Muscle layer of duodenum (tissue), 2 donors: ENCODE data around the gene GSTM4.

Experiments
- H3K27ac ChIP-seq: one replicate; pipeline ENCODE4 v1.7.0; 2013; ENCODE audit warnings: mild to moderate bottlenecking, low read length
- H3K27me3 ChIP-seq: one replicate; pipeline ENCODE4 v1.7.0; 2013; ENCODE audit warnings: low read depth, mild to moderate bottlenecking, control low read depth, low read length
- H3K36me3 ChIP-seq, 2 donors: one replicate each; pipeline ENCODE4 v1.7.0; 2013; ENCODE audit warnings: low read length in 2 of 2, control low read depth in 1 of 2, mild to moderate bottlenecking in 1 of 2; ENCODE audit not compliant: insufficient read depth in 2 of 2, control insufficient read depth in 1 of 2
- H3K4me1 ChIP-seq, 2 donors: one replicate each; pipeline ENCODE4 v1.7.0; 2013; ENCODE audit warnings: low read length in 2 of 2, mild to moderate bottlenecking in 2 of 2, control low read depth in 1 of 2, moderate library complexity in 1 of 2; ENCODE audit not compliant: insufficient read depth in 2 of 2, control insufficient read depth in 1 of 2
- H3K4me3 ChIP-seq, 2 donors: one replicate each; pipeline ENCODE4 v1.7.0; 2013; ENCODE audit warnings: low read length in 2 of 2, low read depth in 1 of 2, mild to moderate bottlenecking in 1 of 2
- H3K9me3 ChIP-seq, 2 donors: one replicate each; pipeline ENCODE4 v1.7.0; 2013; ENCODE audit warnings: low read length in 2 of 2, control low read depth in 1 of 2, mild to moderate bottlenecking in 1 of 2; ENCODE audit not compliant: control insufficient read depth in 1 of 2
- donor health status: healthy.

The GSTM4 gene

DNA sequence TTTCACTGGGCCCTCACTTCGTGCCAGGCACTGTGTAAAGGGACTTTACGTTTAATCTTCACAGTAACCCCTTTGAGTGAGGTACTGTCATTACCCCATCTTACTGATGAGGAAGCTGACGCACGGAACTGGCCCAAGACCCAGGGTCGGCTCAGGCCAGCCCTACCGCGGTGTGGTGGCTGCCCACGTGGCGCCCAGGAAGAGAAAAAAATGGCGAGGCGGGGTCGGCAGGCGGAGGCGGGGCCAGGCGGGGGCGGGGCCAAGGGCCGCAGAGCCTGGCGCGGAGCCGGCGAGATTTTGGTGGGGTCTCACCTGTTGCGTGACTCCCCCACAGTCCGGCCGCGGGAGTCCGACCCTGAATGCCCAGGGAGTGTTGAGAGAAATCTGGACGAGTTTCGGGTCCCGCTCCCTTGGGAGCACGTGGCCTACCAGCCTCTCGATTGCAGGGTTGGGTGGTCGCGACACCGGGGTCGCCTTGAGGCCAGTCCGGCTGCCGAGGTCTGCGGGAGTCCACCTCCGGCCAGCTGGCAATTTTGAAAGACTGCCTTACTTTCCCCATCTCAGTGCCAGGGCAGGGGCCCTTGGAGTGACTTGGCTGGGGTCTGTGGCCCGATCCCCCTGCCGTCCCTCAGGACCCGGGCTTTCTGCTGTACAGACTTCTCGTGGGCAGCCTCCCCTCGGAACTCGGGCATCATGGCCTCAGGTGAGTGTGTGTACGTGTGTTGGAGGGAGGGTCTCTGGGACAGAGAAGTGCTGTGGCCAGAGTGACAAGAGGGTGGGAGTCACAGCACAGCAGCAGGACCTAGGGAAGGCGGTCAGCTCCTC, 36.1 kb upstream of the GSTM4 start, which contains the start of the genes AMPD2 and GNAT2:
TSS of gene AMPD2 (plus strand) at position 262 of the 825 bp plus-strand sequence. CDS start 1,339 bp downstream, outside the sequence.
TSS of gene GNAT2 (minus strand) at position 41 of the 825 bp plus-strand sequence. CDS start 6,746 bp downstream, outside the sequence.
- Histone ChIP-seq H3K36me3 (peaks cover 0 to 7% of the 10 kb centered on the region in 2 donors), H3K27ac (peak within 1 kb of the TSS; percentile 93), H3K4me3 (peak within 1 kb of the TSS; percentile 82 to 92), H3K9me3 (no peaks in the 10 kb centered on the region), H3K4me1 (peaks cover 14 to 49% of the 10 kb centered on the region in 2 donors), H3K27me3 (no peaks in the 10 kb centered on the region)

DNA sequence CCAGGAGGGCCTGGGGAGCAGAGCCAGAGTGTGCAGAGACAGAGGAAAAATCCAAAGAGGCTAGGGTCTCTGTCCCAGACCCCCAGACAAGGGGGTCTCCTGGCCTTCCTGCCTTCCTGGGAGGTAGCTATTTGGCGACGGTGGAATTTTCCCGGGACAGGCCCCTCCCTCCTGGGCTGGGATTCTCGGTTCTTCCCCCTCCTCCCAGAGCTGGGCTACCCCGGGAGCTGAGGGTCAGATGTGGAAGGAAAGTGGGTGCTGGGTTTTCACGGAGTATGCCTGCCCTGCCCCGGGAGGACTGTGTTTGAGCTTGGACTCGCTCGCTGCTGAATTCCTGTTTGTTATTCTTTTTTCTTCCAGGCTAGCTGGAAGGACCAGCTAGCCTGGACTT, 35.5 kb upstream of the GSTM4 start:
- H3K36me3 ChIP-seq, result peaks cover 0 to 7% of the 10 kb centered on the region in 2 donors
- H3K27me3 ChIP-seq, result no peaks in the 10 kb centered on the region
- H3K27ac ChIP-seq, result peak overlapping the region; percentile 93
- no peaks in the 10 kb centered on the region for H3K9me3 ChIP-seq
- H3K4me3 ChIP-seq, result peak overlapping the region; percentile 82 to 92
- peaks cover 14 to 55% of the 10 kb centered on the region in 2 donors for H3K4me1 ChIP-seq

DNA sequence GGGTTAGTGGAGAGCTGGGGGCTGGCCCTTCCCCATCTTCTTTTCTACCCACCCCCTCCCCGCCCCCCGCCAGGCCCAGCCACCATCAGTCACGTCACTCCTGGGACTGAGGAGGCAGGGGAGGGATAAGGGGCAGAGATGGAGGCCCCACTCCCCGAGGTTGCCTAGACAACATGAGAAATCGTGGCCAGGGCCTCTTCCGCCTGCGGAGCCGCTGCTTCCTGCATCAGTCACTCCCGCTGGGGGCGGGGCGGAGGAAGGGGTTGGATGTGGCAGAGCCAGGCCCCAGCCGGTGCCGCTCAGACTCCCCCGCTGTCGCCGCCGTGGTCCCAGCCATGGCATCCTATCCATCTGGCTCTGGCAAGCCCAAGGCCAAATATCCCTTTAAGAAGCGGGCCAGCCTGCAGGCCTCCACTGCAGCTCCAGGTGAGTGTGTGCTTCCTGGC, 35.0 kb upstream of the GSTM4 start:
- H3K4me1 ChIP-seq, result peaks cover 14 to 55% of the 10 kb centered on the region in 2 donors
- H3K27ac ChIP-seq, result peak overlapping the region; percentile 93
- H3K27me3 ChIP-seq, result no peaks in the 10 kb centered on the region
- no peaks in the 10 kb centered on the region for H3K9me3 ChIP-seq
- peaks cover under 1 to 7% of the 10 kb centered on the region in 2 donors for H3K36me3 ChIP-seq
- H3K4me3 ChIP-seq, result peak overlapping the region; percentile 82 to 92

DNA sequence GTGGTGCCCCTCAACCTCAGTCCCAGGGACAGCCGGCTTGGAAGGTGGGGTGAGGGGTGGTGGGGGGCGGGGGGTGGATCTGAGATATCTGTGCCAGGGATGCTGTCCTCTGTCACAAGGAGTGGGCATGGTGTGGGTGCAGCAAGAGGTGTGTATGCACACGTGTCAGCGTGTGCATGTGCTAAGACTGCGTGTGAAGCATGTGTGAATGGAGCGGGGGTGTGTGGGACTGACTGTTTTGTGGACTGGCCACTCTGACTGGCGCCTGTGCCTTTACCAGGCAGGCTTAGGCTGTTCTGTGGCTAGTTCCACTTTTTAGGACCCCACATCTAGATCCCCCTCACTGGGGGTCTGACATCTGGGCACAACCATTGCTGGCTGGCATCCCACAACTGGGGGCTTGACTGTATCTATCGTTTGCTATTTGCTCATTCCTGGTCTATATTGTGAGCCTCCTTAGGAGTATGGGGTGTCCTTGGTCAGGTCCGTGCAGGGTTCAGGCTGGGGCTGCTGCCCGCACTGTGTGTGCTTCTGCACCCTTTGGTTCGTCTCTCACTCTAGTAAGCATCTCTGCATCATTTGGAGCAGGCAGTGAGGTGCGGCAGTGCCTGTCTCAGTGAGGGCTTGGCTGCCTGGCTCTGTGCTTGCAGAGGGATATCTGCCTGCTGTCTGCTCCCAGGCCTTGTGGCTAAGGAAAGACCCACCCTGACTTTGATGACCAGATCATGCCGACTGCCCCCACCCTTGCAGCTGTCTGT, 34.3 kb upstream of the GSTM4 start:
- H3K4me1 ChIP-seq, result peaks cover 14 to 55% of the 10 kb centered on the region in 2 donors
- H3K9me3 ChIP-seq, result no peaks in the 10 kb centered on the region
- H3K27ac ChIP-seq, result no peak overlapping the region
- H3K27me3 ChIP-seq, result no peaks in the 10 kb centered on the region
- peaks cover 8 to 10% of the 10 kb centered on the region in 2 donors for H3K36me3 ChIP-seq
- H3K4me3 ChIP-seq, result peak overlapping the region; percentile 82 to 92

DNA sequence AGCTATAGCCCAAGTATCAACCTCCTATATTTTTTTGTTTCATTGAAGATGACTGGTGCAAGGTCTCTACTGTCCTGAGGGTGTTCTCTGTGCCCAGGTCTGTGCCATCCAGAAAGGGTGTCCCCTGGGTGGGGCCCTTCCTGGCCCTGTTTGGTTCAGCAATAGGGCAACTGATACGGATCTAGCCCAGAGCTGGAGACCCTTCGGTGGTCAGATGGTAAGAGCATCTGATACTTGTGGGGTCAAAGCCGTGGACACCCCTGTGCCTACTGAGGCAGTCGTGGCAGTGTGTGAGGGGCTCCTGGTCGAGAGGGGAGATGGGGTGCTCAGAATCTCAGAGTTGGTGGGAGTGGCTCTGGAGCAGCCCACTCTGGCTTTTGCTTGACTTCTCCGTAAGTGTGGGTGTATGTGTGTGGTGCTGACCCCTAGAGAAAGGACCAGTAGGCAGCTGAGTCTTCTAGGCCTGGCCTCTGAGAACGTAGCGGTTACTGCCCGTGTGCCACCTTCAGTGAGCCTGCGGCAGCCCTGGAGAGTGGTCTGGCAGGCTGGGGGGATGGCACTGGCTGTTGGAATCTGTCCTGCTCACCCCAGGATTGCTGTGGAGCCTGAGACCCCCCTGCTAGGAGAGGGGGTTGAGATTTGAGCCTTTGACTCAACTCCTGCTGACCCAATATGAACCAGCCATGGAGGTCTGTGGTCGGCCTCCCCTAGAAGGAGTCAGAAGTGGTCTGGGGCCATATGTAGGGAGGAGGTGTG, 33.6 kb upstream of the GSTM4 start:
- Histone ChIP-seq H3K27me3 (no peaks in the 10 kb centered on the region), H3K4me1 (peaks cover 14 to 55% of the 10 kb centered on the region in 2 donors), H3K4me3 (peak overlapping the region in 1 of 2 donors; percentile 82), H3K27ac (no peak overlapping the region), H3K36me3 (peaks cover 15 to 18% of the 10 kb centered on the region in 2 donors), H3K9me3 (no peaks in the 10 kb centered on the region)

DNA sequence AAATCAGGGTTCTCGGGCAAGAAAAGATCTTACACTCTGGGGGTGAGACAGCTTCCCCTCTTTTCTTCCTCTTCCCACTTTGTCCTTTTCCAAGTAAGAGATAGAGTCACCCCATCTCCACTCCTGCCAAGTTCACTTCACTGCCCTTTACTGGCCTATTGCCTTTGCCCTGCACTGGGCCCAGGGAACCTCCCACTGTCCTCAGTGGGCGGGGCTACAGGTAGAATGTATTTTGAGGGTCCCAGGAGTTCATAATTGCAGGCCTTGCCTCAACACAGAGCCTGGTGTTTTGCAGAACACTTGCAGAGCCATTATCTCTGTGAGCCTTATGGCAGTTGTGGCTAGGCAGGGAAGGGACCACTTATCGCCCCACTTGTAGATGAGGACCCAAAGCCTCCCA, 33.0 kb upstream of the GSTM4 start:
- Histone ChIP-seq H3K27ac (no peak overlapping the region), H3K9me3 (no peaks in the 10 kb centered on the region), H3K27me3 (no peaks in the 10 kb centered on the region), H3K4me1 (peaks cover 14 to 55% of the 10 kb centered on the region in 2 donors), H3K36me3 (peaks cover 19 to 24% of the 10 kb centered on the region in 2 donors), H3K4me3 (no peak overlapping the region)

DNA sequence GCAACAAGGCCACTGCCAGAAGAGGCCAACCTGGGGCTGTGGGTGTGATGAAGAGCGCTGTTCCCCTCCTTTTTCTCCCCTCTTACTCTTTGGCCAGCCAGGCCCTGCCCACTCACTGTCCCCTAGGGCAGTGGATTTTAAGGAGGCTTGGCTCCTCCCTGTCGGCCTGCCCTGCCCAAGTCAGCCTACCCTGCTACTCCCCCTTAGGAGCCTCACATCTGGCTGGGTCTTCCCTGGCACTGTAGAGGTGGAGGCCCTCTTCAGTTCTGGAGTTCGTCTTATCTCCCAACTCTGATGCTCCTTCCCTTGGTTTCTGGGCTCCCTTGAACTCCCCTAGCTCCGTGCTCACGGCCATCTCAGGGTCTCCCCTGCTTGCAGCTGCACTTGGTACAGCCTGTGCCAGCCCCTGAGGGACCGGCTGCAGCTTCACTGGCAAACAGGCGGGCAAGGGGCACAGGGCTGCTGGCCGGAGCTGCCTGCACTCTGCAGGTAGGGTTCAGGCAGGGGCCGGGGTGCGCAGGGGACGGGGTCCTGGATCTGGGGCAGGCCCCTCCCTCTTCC, 32.2 kb upstream of the GSTM4 start:
- H3K9me3 ChIP-seq, result no peaks in the 10 kb centered on the region
- H3K36me3 ChIP-seq, result peaks cover 26 to 31% of the 10 kb centered on the region in 2 donors
- no peaks in the 10 kb centered on the region for H3K27me3 ChIP-seq
- H3K4me1 ChIP-seq, result peaks cover 14 to 54% of the 10 kb centered on the region in 2 donors
- H3K4me3 ChIP-seq, result peak overlapping the region in 1 of 2 donors; percentile 22
- no peak overlapping the region for H3K27ac ChIP-seq

DNA sequence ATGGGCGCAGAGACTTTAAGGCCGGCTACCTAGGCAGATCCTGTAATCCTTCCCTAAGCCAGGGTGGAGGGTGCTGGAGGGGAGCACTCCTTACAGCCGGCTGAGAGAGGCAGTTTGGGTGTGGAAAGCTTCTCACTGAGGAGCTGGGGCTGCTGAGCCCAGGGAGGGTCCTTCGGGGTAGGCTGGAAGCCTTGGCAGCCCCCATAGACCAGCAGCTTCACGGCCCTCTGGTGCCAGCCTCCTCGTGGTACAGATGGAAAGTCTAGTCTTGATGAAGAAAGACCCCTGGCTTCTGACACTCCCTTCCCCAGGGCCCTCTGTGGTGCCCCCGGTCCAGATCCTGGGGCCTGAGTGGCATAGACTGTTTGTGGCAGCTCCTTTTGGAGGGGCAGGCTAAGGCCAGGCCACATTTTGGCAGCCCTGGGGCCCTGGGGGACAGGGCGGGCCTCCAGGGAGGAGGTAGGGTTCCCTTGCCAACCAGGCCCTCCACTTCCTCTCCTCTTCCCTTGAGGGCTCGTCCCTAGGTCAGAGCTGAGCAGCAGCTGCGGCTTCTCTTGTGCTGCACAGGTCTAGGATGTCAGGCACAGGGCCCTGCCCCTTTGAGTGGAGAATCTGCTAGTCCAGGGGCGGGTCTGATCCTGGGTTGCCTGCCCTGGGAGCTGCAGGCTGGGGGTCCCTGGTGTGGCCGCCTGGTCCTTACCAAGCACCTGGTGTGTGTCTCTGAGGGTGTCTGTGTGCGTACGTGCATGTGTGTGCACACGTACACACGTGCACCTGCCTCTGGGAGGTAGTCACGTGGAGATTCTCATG, 31.5 kb upstream of the GSTM4 start:
- H3K4me3 ChIP-seq, result no peak overlapping the region
- no peaks in the 10 kb centered on the region for H3K27me3 ChIP-seq
- peaks cover 33 to 37% of the 10 kb centered on the region in 2 donors for H3K36me3 ChIP-seq
- no peak overlapping the region for H3K27ac ChIP-seq
- peaks cover 14 to 47% of the 10 kb centered on the region in 2 donors for H3K4me1 ChIP-seq
- no peaks in the 10 kb centered on the region for H3K9me3 ChIP-seq

DNA sequence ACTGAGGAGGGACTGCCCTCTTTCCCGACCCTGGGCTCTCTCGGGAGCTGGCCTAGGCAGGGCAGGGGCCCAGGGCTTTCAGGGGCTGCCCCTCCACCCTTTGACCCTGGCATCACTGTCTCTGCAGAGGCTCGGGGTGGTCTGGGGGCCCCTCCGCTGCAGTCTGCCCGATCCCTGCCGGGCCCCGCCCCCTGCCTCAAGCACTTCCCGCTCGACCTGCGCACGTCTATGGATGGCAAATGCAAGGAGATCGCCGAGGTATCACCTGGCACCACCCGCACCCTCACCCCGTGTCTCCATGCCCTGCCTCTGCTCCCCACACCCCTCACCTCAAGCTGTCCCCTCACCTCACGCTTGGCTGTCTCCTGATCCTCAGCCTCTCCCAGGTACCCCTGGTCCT, 30.7 kb upstream of the GSTM4 start:
- Histone ChIP-seq H3K36me3 (peaks cover 36 to 37% of the 10 kb centered on the region in 2 donors), H3K9me3 (no peaks in the 10 kb centered on the region), H3K27ac (no peak overlapping the region), H3K4me1 (peaks cover 14 to 45% of the 10 kb centered on the region in 2 donors), H3K27me3 (no peaks in the 10 kb centered on the region), H3K4me3 (no peak overlapping the region)
